HG03565 (cell line): Measurements from ENCODE around the gene HSD11B2.

ENCODE experiments used
- ATAC-seq: cut with Tn5 transposase; IDR thresholded peaks from one replicate; pipeline ENCODE4 v1.9.1; 2021; ENCODE audit warnings: mild to moderate bottlenecking, moderate library complexity; ENCODE audit not compliant: unreplicated experiment

The HSD11B2 gene

DNA sequence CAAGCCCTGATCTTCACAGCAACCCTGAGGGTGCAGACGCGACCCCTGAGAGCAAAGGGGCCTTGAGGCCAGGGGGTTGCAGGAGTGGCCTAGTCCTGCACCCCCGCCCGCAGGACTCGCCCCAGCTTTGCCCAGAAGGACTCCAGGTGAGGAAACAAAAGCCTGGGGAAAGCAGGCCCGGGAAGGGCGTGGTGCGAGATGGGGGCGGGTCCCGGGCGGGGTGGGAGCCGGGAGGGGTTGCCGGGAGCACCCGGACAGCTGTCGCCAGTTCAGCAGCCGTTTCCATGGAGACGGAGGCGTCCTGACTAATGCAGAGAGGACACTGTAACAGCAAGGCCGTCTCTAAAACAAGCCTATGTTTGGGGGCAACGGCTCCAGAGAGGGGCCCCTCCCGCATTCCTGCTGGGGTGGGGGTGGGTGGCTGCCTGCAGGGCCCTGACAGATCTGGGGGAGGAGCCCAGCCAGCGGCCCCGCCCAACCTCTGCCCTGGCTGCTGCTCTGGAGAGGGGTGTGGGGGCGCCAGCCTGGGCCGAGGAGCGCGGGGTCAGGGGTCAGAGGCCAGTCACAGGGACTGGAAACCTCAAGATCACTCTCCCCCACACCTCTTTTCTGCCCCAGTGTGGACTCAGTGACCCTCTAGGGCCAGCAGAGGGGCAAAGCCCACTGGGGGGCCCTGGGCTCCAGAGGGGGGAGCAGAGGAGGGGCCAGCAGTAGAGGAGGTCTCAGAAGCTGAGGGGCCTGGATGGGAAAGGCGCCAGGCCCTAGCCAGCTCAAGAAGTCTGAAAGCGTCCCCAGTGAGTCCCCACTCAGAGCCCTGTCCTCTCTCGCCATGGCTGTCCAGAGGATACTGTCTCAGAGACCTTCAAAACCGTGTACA is 34.5 kb upstream of the HSD11B2 start:
- ATAC-seq = no peak

GRCh38 chr16:67397036-67397801 is 33.7 kb upstream of the HSD11B2 start:
- ATAC-seq = no peak

DNA sequence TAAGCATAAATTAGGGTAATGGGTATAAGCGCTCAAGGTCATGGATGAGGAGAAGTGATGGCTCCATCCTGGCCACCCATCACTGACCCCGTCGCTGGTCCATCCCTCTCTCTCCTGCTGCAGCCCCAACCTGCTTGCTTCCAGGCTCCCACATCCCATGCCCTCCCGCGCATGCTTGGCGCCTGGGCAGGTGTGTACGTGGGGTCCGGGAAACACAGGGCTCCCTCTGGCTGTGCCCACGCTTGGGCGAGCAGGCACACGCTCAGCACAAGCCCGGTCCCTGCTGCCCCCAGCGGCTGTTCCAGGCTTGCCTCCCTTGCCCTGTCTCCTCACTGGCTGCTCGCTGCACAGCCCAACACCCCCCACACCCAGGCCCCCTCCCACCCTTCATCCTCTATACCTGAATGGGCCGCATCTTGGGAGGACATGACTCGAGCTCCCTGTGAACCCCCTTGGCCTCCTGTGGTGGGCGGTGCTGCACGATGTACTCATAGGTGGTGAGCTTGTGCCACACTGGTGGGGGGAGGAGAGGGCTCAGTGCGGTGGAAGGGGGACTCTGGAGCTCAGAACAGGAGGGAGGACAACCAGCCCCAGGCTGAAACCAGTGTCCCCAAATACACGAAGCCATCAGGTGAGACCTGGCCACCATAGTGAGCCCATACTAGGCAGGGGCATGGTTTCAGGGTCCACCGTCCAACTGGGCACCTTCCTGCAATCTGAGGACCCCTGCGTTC is 32.9 kb upstream of the HSD11B2 start:
- no peak for ATAC-seq

DNA sequence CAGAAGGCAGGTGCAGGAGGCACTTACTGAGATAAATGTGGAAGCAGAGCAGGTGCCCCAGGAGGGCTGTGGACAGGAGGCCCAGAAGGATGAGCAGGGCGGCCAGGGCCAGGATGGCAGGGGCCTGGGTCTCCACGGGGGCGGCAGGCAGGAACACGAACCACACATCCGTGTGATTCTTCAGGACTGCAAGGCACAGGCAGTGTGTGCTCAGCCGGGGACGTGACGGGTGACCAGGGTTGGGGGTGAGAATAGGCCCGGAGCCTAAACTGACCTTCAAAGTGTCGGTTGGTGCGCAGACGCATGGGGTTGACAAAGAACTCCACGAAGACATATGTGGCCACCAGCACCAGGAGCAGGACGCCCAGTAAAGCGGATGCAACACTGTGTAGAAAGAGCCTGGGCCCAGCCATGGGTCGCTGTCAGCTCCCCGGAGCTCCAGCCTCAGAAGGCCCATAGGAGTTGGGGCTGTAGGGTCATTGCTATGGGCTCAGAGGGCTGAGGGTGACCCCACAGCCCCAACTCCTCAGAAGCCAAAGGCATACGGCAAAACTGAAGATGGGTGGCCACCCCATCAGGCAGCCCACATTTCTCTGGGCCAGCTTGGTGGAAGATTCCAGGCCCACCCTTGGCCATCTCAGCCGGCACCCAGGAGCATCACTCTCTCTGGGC is 32.2 kb upstream of the HSD11B2 start:
- no peak for ATAC-seq

DNA sequence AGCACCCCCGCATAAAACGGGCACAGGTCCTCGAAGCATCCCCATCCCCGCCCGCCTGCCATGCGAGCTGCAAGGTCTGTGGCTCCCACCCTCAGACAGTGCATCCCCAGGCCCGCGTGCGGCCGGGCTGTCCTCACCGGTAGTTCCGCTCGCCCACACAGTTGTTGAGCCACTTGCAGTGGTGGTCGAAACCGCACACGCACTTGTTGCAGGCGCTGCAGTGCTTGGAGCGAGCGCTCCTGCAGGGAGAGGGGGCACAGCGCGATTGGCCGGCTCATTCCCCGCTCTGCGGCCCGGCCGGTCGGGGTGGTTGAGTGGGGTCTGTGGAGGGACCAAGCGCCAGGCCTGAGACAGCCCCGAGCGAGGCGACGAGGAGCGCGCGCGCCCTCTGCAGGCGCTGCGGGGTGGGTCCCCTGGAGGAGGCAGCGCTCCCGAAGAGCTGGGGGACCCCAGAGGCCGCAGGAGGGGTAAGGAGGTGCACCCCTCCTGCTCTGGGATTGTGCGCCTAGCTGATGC is 31.6 kb upstream of the HSD11B2 start:
- ATAC-seq = no peak

DNA sequence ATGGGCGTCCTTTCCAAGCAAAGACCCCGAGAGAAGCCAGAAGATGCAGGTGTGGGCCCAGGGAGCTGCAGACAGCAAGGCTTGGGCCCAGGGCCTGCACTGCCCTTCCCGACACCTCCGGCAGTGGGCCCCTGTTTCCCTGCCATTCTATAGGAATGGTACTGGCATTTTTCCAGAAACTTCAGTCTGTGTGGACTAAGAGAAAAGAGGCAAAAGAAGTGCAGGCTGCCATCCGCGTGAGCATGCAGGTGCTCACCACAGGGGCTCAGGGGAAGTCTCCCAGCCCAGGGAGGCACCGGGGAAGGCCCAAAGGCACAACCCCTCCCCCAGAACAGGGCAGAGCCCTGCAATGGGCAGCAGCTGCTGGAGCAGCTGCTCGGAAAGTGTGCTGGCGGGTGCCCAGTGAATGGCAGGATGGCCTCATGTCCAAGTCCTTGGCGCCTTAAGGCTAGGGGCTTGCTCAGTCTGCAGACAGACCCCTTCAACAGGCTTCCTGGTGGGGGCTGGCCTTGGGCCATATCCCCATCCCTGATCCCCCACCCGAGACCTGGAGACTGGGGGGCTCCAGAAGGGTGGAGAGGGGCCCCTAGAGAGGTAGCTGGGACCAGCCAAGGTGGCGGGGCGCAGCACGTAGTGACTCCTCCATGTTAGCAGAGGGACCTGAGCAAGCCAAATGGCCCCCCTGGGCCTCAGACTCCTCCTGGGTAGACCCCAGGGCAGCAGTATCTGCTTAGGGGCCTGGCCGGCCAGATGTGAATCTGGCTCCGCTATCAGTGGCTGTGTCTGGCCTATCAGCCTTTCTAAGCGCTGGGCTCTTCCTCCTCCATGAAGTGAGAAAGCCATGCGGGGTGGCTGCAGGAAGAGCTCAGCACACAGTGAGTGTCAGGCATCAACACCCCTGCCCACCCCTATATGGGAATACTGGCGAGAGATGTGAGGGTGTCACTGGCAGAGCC is 30.9 kb upstream of the HSD11B2 start:
- no peak for ATAC-seq

DNA sequence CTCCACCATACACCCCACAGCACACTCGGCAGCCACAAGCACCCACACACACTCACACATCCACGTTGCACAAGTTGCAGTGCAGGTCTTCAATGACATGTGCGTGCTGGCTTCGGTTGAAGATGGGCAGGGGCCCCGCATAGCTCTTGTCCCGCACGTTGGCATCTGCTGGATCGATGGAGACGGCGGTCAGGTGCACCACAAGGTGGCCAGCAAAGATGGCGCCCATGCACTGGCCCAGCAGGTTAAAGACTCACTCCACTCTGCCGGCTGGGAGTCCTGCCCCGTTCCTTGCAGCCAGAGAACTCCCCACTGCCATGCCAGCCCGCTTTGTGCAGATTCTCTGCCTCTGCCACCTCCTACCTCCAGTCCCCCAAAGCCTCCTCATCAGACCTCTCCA is 30.0 kb upstream of the HSD11B2 start:
- ATAC-seq = no peak

- ATAC-seq = no peak
Observed at GRCh38 chr16:67403976-67404555, 26.9 kb upstream of the HSD11B2 start.

DNA sequence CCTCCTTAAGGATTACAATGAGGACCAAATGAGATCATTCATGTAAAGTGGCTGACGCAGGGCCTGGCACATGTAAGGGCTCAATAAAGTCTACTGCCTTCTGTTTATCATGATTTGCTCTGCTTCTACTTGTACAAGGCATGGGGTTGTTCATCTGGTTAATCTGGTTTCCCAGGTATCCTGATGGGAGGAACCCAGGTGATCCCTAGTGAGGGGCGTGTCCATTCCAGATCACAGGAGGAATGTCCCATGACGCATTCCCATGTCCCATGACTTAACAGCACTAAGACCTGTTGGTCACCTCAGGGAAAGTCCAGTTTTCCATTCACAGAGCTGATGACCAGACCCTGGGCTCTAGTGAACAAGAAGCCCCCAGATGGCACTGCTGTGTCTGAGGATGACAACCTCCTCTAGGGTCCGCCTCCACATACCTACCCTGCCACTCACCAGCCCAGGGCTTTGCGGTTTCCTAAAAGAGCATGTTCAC is 26.1 kb upstream of the HSD11B2 start:
- no peak for ATAC-seq

GRCh38 chr16:67405336-67405735 is 25.6 kb upstream of the HSD11B2 start:
- ATAC-seq = no peak

DNA sequence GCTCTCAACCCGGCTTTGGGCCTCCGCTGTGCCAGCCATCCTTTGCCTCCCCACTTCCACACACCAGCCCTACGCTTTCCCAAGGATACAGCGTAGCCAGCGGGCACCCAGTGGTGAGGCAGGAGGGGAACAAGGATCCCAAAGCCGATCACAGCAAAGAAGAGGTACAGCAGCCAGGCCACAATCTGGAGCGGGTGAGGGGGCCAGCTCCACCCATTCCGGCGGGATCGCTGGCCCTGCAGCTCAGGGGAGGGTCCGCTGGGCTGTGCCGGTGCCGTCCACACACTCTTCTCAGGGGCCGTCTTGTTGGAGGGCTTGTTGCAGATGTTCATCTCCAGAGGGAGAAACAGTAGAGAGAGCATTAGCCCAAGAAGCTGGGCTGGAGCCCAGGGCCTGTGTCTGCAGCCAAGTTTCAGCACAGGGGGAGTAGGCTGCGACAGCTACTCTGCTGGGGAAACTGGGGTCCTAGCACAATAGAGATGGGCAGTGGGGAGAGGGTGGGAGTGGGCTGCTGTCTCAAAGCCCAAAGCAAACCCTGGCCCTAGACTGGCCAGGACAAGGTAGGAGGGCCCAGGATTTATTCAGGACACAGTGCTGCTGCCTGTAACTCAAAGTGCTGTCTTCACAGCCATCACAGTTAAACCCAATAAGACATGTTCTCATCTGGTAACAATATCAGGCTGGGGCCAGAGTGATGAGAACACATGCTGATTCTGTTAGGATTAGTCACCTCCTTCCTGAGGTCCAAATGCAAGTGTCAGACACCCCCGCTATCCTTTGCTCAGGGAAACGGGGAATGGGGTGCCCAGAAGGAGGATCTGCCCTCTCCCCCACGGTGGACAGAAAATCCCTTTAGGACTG is 24.6 kb upstream of the HSD11B2 start:
- no peak for ATAC-seq

GRCh38 chr16:67407176-67407787 is 23.6 kb upstream of the HSD11B2 start:
- no peak for ATAC-seq

DNA sequence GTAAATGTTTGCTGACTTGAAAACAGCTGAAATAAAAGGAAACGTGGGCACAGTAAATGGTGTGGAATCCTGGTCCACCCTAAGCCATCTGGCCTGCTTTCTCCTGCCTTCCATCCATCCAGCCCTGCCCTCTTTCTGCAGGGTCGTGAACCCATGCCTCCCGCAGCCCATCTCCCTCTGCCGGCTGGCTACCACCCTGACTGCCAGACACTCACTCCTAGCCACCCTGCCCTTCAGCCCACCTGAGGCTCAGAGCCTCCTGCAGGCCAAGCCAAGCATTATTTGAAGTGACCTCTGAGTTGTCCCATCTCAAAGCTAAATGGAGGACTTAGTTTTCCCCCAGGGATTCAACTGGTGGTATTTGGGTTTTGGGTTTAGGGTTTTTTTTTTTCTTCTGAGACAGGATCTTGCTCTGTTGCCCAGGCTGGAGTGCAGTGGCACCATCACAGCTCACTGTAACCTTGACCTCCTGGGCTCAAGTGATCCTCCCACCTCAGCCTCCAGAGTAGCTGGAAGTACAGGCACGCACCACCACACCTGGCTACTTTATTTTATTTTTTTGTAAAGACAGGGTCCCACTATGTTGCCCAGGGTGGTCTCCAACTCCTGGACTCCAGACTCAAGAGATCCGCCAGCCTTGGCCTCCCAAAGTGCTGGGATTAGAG is 23.0 kb upstream of the HSD11B2 start:
- ATAC-seq = no peak

- ATAC-seq = no peak
Observed at GRCh38 chr16:67409631-67410030, 21.3 kb upstream of the HSD11B2 start.

- ATAC-seq = no peak
Observed at GRCh38 chr16:67411339-67411738, 19.6 kb upstream of the HSD11B2 start.

- ATAC-seq = no peak
Observed at GRCh38 chr16:67412294-67412693, 18.6 kb upstream of the HSD11B2 start.
